ENCODE measurements around the gene CFAP74.

The CFAP74 gene

DNA sequence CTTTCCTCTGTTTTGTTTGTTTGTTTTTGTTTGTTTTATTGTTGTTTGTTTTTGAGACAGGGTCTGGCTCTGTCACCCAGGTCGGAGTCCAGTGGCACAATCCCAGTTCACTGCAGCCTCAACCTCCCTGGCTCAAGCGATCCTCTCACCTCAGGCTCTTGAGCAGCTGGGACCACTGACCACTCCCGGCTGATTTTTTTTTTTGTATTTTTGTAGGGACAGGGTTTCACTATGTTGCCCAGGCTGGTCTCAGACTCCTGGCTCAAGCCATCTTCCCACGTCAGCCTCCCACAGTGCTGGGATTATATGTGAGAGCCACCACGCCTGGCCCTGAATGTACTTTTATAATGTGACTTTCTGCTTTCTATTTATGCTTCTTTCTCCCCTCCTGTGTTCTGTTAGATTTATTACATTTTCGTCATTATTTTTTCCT, 93.5 kb downstream of the CFAP74 start:
- ATAC-seq (ENCODE audit: insufficient read depth, low read depth) (no peak), DNase-seq (no peak)
- H3K9ac ChIP-seq (ENCODE audit: low read depth, low read length) = peak overlapping the region; percentile 44
- TF ChIP-seq, protein P1, sequence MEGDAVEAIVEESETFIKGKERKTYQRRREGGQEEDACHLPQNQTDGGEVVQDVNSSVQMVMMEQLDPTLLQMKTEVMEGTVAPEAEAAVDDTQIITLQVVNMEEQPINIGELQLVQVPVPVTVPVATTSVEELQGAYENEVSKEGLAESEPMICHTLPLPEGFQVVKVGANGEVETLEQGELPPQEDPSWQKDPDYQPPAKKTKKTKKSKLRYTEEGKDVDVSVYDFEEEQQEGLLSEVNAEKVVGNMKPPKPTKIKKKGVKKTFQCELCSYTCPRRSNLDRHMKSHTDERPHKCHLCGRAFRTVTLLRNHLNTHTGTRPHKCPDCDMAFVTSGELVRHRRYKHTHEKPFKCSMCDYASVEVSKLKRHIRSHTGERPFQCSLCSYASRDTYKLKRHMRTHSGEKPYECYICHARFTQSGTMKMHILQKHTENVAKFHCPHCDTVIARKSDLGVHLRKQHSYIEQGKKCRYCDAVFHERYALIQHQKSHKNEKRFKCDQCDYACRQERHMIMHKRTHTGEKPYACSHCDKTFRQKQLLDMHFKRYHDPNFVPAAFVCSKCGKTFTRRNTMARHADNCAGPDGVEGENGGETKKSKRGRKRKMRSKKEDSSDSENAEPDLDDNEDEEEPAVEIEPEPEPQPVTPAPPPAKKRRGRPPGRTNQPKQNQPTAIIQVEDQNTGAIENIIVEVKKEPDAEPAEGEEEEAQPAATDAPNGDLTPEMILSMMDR (IDR thresholded peaks at IDR 0.05; ENCODE audit: borderline replicate concordance, extremely low read depth, low read length, poor library complexity, severe bottlenecking) = no peak
- TF ChIP-seq EZH2 (IDR thresholded peaks at IDR 0.05; ENCODE audit: borderline replicate concordance, low read depth, low read length, severe bottlenecking) = no peak
- H3K4me1 ChIP-seq (ENCODE audit: insufficient read depth, low read length) = peaks cover 20% of the 10 kb centered on the region
- H3K27me3 ChIP-seq (ENCODE audit: insufficient read depth, low read length, poor library complexity) = no peaks in the 10 kb centered on the region
- H3K27ac ChIP-seq (ENCODE audit: low read length) = no peak overlapping the region
- H4K20me1 ChIP-seq (ENCODE audit: insufficient read depth, low read length) = no peaks in the 10 kb centered on the region
- no peaks in the 10 kb centered on the region for H3K79me2 ChIP-seq (ENCODE audit: insufficient read depth, low read length)
- peak overlapping the region in 1 of 2 experiments; percentile 57; a peak in 1 of 4 replicates for H3K4me3 ChIP-seq (ENCODE audit: low read depth in 1 of 2, low read length in 2 of 2)
- H3K4me2 ChIP-seq (ENCODE audit: insufficient read depth, low read length) = peak overlapping the region; percentile 70
- no peaks in the 10 kb centered on the region for H3K9me3 ChIP-seq (ENCODE audit: insufficient read depth, low read length, severe bottlenecking)
- H2AFZ ChIP-seq (ENCODE audit: low read depth, low read length) = no peak overlapping the region; the same call in 1 of the 2 replicates
- H3K36me3 ChIP-seq (ENCODE audit: insufficient read depth, low read length) = no peaks in the 10 kb centered on the region

DNA sequence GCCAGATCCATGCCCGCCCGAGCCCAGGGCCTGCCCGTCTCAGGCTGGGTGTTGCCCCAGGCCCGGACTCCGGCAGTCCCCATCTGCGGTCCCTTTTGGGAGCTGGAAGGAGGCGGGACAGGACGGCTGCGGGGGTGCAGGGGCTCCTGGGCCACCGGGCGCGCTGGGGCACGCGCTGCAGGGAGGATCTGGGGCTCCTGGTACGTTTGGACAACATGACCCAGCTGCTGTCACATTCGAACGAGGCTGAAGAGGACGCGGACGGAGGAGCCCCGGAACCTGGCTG, 95.1 kb downstream of the CFAP74 start:
- peak overlapping the region; percentile 83 for H3K4me2 ChIP-seq (ENCODE audit: insufficient read depth, low read length)
- peak overlapping the region; percentile 66 for H3K9ac ChIP-seq (ENCODE audit: low read depth, low read length)
- H3K79me2 ChIP-seq (ENCODE audit: insufficient read depth, low read length) = no peaks in the 10 kb centered on the region
- no peak for ATAC-seq (ENCODE audit: insufficient read depth, low read depth)
- peaks cover 20% of the 10 kb centered on the region for H3K4me1 ChIP-seq (ENCODE audit: insufficient read depth, low read length)
- peak overlapping the region; percentile 74 for H3K27ac ChIP-seq (ENCODE audit: low read length)
- no peaks in the 10 kb centered on the region for H3K36me3 ChIP-seq (ENCODE audit: insufficient read depth, low read length)
- H2AFZ ChIP-seq (ENCODE audit: low read depth, low read length) = peak overlapping the region; percentile 96
- TF ChIP-seq, protein P1 (IDR thresholded peaks at IDR 0.05; ENCODE audit: borderline replicate concordance, extremely low read depth, low read length, poor library complexity, severe bottlenecking) = no peak
- no peak for TF ChIP-seq EZH2 (IDR thresholded peaks at IDR 0.05; ENCODE audit: borderline replicate concordance, low read depth, low read length, severe bottlenecking)
- no peak for DNase-seq
- H3K27me3 ChIP-seq (ENCODE audit: insufficient read depth, low read length, poor library complexity) = no peaks in the 10 kb centered on the region
- H3K9me3 ChIP-seq (ENCODE audit: insufficient read depth, low read length, severe bottlenecking) = no peaks in the 10 kb centered on the region
- H3K4me3 ChIP-seq (ENCODE audit: low read depth in 1 of 2, low read length in 2 of 2) = peak overlapping the region; percentile 40 to 63
- no peaks in the 10 kb centered on the region for H4K20me1 ChIP-seq (ENCODE audit: insufficient read depth, low read length)

DNA sequence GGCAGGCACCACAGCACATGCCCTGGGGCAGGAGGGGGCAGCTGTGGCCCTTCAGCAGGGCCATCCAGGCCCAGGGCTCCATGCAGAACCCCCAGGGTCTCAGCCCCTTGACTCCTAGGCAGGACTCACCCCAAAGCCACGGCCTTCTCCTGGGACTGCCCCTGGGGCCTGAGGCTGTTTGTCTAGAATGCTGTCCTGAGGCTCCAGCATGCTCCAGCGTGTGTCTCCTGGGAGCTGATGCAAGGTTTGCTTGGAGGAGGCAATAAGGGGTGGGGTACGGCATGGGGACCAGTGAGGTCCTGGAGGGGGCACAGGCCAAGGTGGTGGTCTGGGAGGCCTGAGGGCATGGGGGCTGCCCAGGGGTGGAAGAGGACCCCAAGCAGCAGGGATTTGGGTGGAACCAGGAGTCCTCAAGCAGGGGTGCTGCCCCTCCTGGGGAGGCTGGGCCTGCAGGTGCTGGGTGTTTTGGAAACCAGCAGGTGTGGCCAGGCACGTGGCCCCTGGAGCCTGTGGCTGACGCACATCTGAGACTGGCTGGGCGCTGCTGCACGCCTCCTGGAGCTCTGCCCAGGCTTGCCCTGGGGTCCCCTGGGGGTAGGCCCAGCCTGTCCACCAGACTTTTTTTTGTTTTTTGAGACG, 96.4 kb downstream of the CFAP74 start:
- Histone ChIP-seq H3K36me3 (ENCODE audit: insufficient read depth, low read length) (no peaks in the 10 kb centered on the region), H3K27ac (ENCODE audit: low read length) (no peak overlapping the region), H3K79me2 (ENCODE audit: insufficient read depth, low read length) (no peaks in the 10 kb centered on the region), H3K4me3 (ENCODE audit: low read depth in 1 of 2, low read length in 2 of 2) (no peak overlapping the region), H3K4me2 (ENCODE audit: insufficient read depth, low read length) (no peak overlapping the region), H4K20me1 (ENCODE audit: insufficient read depth, low read length) (no peaks in the 10 kb centered on the region), H3K4me1 (ENCODE audit: insufficient read depth, low read length) (peaks cover 20% of the 10 kb centered on the region), H3K27me3 (ENCODE audit: insufficient read depth, low read length, poor library complexity) (no peaks in the 10 kb centered on the region), H3K9me3 (ENCODE audit: insufficient read depth, low read length, severe bottlenecking) (no peaks in the 10 kb centered on the region), H2AFZ (ENCODE audit: low read depth, low read length) (no peak overlapping the region), H3K9ac (ENCODE audit: low read depth, low read length) (no peak overlapping the region)
- ATAC-seq (ENCODE audit: insufficient read depth, low read depth) (no peak), DNase-seq (peak; percentile 31)
- no peak for TF ChIP-seq EZH2 (IDR thresholded peaks at IDR 0.05; ENCODE audit: borderline replicate concordance, low read depth, low read length, severe bottlenecking)
- TF ChIP-seq, protein P1 (IDR thresholded peaks at IDR 0.05; ENCODE audit: borderline replicate concordance, extremely low read depth, low read length, poor library complexity, severe bottlenecking) = no peak

All from DND-41 (cell line).